Natural killer cell (primary cell): Measurements from ENCODE around the gene CITED4. TPM values are rescaled to one million over a fixed set of nuclear protein-coding genes. Genes with fewer than 3 reads are reported as not detected.

Experiments
- ATAC-seq, 3 donors: fragments of 150-1000 bp in 2 of 3; fragments of 200-7000 bp in 1 of 3; cut with Tn5 transposase; 1 replicate in 1 of 3; 2 replicates in 2 of 3; pipeline ENCODE4 v1.10.0; 2021; ENCODE audit warnings: mild to moderate bottlenecking in 2 of 3, moderate library complexity in 2 of 3
- DNase-seq, 2 donors: peaks; one replicate each; pipeline versions ENCODE4 v3.0.0 to v3.0.0-alpha.2; 2013 to 2021; ENCODE audit warnings: mixed read lengths in 1 of 2
- H3K27ac ChIP-seq: one replicate; pipeline ENCODE4 v1.5.1; 2013; ENCODE audit warnings: mild to moderate bottlenecking, low read length
- H3K27me3 ChIP-seq: one replicate; pipeline ENCODE4 v1.6.1; 2013; ENCODE audit warnings: low read length; ENCODE audit not compliant: control insufficient read depth, insufficient read depth
- H3K36me3 ChIP-seq: one replicate; pipeline ENCODE4 v1.6.1; 2013; ENCODE audit warnings: low read length; ENCODE audit not compliant: control insufficient read depth, insufficient read depth
- H3K4me1 ChIP-seq: one replicate; pipeline ENCODE4 v1.6.1; 2013; ENCODE audit warnings: low read length; ENCODE audit not compliant: control insufficient read depth, insufficient read depth
- H3K4me3 ChIP-seq: one replicate; pipeline ENCODE4 v1.5.1; 2013; ENCODE audit warnings: low read length
- H3K9me3 ChIP-seq: one replicate; pipeline ENCODE4 v1.6.1; 2013; ENCODE audit warnings: low read length; ENCODE audit not compliant: control insufficient read depth, insufficient read depth
- H3K27ac Mint-ChIP-seq, 2 donors: one replicate each; pipeline ENCODE4 v1.8.0; 2022; ENCODE audit warnings: mild to moderate bottlenecking in 2 of 2, mixed read lengths in 2 of 2, moderate library complexity in 1 of 2
- H3K27me3 Mint-ChIP-seq, 2 donors: one replicate each; pipeline ENCODE4 v1.8.0; 2022; ENCODE audit warnings: low read depth in 2 of 2, mixed read lengths in 2 of 2
- H3K36me3 Mint-ChIP-seq: one replicate; pipeline ENCODE4 v1.8.0; 2022; ENCODE audit warnings: mixed read lengths
- H3K4me1 Mint-ChIP-seq, 2 donors: one replicate each; pipeline ENCODE4 v1.8.0; 2022; ENCODE audit warnings: mixed read lengths in 2 of 2
- H3K4me3 Mint-ChIP-seq: one replicate; pipeline ENCODE4 v1.8.0; 2022; ENCODE audit warnings: mild to moderate bottlenecking, moderate library complexity, mixed read lengths
- H3K9me3 Mint-ChIP-seq, 2 donors: one replicate each; pipeline ENCODE4 v1.8.0; 2022; ENCODE audit warnings: mixed read lengths in 2 of 2
- CTCF ChIP-seq: fragments of 200-600 bp; IDR thresholded peaks from one replicate; pipeline ENCODE4 v1.8.0; 2022; ENCODE audit warnings: antibody characterized with exemption
- WGBS: methylation state at CpG from one replicate; pipeline ENCODE4 v1.1.7; 2013; ENCODE audit warnings: missing lambda C conversion rate; ENCODE audit not compliant: insufficient coverage; 5-methylcytosine and 5-hydroxymethylcytosine counted together
- intact Hi-C: fragments of 100-400 bp; cut with micrococcal nuclease; formaldehyde crosslinking; loops from one replicate; pipeline ENCODE4 v1.14.2; 2022
- total RNA-seq, 4 donors: library from RNA; stranded (reverse); fragments of 120-200 nt in 1 of 4; gene quantifications; one replicate each; pipeline versions ENCODE4 v1.2.3 to v1.2.4, GENCODE V29; 2013 to 2022

Gene CITED4
- total RNA-seq, 3 donors from 2014 or later (not counting 1 experiment from before 2014, with no cell fraction given) = 3.5 to 7.7 (median 4.9) TPM

GRCh38 chr1:40819101-40819500 lies 43.1 kb downstream of the CITED4 start:
- Histone ChIP-seq H3K4me1 (peaks cover 21% of the 10 kb centered on the region), H3K9me3 (no peaks in the 10 kb centered on the region), H3K36me3 (no peaks in the 10 kb centered on the region), H3K27ac (no peak overlapping the region), H3K4me3 (no peak overlapping the region), H3K27me3 (no peaks in the 10 kb centered on the region)
- TF ChIP-seq CTCF = no peak
- Mint-ChIP-seq H3K4me3 (peak overlapping the region; percentile 80), H3K4me1 (peaks cover 0 to 13% of the 10 kb centered on the region in 2 donors), H3K27ac (peak overlapping the region in 1 of 2 donors; percentile 82), H3K36me3 (no peaks in the 10 kb centered on the region), H3K27me3 (no peaks in the 10 kb centered on the region), H3K9me3 (no peaks in the 10 kb centered on the region)
- ATAC-seq (no peak), DNase-seq (no peak)
- intact Hi-C loops = no loop called here
- 56% methylated on average over 26 of the region's 26 CpGs for WGBS

GRCh38 chr1:40818264-40818961 lies 43.8 kb downstream of the CITED4 start:
- peak overlapping the region in 1 of 2 donors; percentile 82 for H3K27ac Mint-ChIP-seq
- ATAC-seq (peak; percentile 92 to 96 (median 95)), DNase-seq (peak; percentile 62 to 93)
- H3K4me3 ChIP-seq = peak overlapping the region; percentile 62
- no peaks in the 10 kb centered on the region for H3K27me3 Mint-ChIP-seq
- peak overlapping the region; percentile 80 for H3K4me3 Mint-ChIP-seq
- WGBS = under 1% methylated on average over 59 of the region's 59 CpGs
- H3K4me1 ChIP-seq = peaks cover 21% of the 10 kb centered on the region
- intact Hi-C loops = no loop called here
- H3K4me1 Mint-ChIP-seq = peaks cover 0 to 13% of the 10 kb centered on the region in 2 donors
- TF ChIP-seq CTCF = no peak
- H3K36me3 ChIP-seq = no peaks in the 10 kb centered on the region
- no peaks in the 10 kb centered on the region for H3K36me3 Mint-ChIP-seq
- no peaks in the 10 kb centered on the region for H3K9me3 ChIP-seq
- no peaks in the 10 kb centered on the region for H3K27me3 ChIP-seq
- no peaks in the 10 kb centered on the region for H3K9me3 Mint-ChIP-seq
- no peak overlapping the region for H3K27ac ChIP-seq

GRCh38 chr1:40817791-40818263 lies 44.3 kb downstream of the CITED4 start:
- peaks cover 0 to 13% of the 10 kb centered on the region in 2 donors for H3K4me1 Mint-ChIP-seq
- H3K27me3 ChIP-seq = no peaks in the 10 kb centered on the region
- peak overlapping the region; percentile 80 for H3K4me3 Mint-ChIP-seq
- H3K36me3 ChIP-seq = no peaks in the 10 kb centered on the region
- intact Hi-C loops = no loop called here
- peaks cover 0 to 5% of the 10 kb centered on the region in 2 donors for H3K27me3 Mint-ChIP-seq
- peaks cover 21% of the 10 kb centered on the region for H3K4me1 ChIP-seq
- peak overlapping the region in 1 of 2 donors; percentile 82 for H3K27ac Mint-ChIP-seq
- WGBS = 35% methylated on average over 19 of the region's 19 CpGs
- no peaks in the 10 kb centered on the region for H3K9me3 ChIP-seq
- H3K9me3 Mint-ChIP-seq = no peaks in the 10 kb centered on the region
- DNase-seq (peak in 1 of 2 donors; percentile 23), ATAC-seq (peak in 2 of 3 donors; percentile 3 to 17)
- no peak overlapping the region for H3K27ac ChIP-seq
- H3K36me3 Mint-ChIP-seq = no peaks in the 10 kb centered on the region
- H3K4me3 ChIP-seq = peak overlapping the region; percentile 62
- no peak for TF ChIP-seq CTCF
